ELR (cell line): Measurements from ENCODE around the gene SLC6A9.

ENCODE experiments used
- DNase-seq: peaks from one replicate; pipeline ENCODE4 v3.0.0-alpha.2; 2015; ENCODE audit warnings: low read depth

The SLC6A9 gene

DNA sequence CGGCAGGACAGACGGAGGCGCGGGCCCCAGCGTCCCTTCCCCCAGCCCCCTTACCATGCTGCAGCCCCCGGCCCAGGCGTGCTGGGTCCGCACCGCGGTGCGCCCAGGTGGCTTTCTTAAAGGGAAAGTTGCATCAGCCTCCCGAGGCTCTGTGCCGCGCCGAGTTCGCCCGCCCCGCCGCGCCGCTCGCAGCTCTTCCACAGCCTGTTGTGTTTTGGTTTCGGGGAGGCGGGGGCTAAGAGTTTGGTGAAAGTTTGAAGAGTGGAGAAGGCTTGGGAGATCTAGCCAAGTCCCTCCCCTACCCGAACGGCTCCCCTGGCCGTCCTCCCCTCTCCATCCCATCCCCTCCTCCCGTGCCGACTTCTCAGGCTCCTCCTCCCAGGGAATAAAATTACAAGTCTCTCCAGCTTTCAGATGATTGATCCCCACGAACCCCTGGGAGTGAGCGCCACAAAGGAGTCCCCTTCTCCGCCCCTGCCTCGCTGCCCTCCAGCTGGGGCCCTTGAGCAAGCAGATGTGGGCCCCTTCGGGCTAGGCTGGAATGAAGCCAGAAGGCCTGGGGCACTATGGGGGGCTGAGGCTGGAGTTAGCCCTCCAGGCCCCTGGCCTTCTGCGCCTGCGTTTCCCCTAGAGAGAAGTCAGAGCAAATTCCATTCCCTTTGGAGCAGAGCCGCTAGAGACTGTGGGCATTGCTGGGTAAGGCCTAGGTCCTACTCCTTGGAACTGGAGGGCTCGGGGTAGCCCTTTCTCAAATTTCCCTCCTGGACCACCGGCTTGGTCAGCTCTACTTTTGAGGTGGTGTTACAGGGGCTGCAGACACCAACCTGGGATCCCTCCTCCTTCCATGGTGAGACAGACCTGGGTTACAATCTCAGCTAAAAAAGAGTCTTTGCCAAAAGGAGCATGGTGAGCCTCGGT, at the start of gene SLC6A9:
SLC6A9 (minus strand) TSS at position 211 of the 918 bp plus-strand sequence. CDS start 7,185 bp downstream, outside the sequence.
- peak; percentile 66 for DNase-seq

DNA sequence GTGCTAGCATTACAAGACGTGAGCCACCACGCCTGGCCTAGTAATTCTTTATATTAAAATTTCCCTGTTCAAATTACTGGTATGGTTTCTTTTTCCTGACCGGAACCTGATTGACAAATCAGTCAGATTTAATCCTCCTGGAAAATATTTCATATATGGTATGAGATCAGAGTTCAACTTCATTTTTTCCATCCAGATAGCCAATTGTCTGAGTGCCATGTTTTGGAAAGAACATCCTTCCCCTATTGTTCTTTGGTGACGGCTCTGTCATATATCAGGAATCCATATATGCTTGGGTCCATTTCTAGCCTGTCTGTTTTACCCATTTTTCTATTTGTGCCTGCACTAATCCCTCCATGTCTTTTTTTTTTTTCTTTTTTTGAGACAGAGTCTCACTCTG, 48.3 kb upstream of the SLC6A9 start:
- no peak for DNase-seq

DNA sequence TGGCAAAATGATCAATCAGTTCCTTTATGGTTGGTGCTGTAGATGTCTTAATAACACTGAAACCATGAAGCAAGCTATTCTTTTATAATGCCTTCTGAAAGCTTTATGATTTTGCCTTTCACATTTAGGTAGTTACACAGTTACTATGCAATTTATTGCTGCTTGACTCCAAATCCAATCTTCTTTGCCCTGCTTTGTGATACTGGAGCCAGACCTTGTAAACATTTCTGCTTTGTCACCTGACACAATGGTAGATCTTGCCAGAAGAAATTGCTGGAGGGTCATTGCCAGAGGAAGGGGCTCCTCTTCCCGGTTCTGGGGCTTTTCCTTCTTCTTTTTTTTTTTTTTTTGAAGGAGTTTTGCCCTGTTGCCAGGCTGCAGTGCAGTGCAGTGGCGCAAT, 46.8 kb upstream of the SLC6A9 start:
- no peak for DNase-seq

DNA sequence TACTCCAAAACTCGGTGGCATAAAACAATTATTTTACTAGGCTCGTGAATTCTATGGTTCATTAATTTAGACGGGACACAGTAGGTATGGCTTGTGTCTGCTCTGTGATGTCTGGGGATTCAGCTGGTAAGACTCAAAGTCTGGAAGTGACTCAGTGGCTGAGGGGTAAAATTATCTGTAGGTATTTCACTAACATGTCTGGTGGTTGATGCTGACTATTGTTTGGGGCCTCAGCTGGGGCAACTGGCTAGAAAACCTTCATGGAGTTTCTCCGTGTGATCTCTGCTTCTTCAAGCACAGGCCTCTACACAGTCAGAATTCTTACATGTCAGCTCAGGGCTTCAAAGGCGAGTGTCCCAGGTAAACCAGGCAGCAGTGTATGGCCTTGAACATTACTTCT, 46.2 kb upstream of the SLC6A9 start:
- peak; percentile 35 for DNase-seq

DNA sequence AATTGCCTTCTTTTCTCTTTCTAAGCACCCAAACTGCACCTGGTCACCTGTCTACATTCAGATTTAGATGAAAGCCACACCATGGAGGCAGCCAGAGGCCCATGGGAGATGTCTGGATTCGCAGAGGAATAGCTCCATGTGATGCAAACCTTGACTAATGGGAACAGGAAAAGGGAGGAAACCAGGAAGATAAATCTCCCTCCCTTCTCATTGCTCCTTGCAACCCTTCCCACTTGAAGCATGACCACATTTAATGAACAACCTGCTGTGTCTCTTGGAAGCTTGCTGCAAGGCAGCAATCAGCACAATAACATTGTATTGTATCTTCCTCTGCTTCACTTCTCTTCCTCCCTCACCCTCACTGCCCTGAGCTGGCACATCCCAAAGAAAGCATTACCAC, 44.8 kb upstream of the SLC6A9 start:
- DNase-seq, result no peak

DNA sequence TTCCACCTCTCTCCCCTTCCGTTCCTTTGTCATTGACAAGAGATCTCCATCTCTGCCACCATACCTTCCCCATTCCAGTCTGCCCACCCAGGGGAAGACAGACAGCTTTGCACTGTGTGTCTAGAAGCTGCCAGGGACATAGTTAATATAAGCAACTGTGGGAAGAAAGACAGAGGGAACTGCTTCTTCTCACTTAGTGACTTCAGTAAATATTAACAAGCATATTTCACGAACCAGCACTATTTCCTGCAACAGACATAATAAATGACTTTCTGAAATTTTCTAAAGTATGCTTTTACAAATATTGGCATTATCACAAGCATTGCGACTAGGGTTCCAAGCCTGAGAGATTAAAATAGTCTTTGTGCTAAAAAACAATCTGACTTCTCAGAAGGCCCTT, 43.2 kb upstream of the SLC6A9 start:
- DNase-seq, result no peak

DNA sequence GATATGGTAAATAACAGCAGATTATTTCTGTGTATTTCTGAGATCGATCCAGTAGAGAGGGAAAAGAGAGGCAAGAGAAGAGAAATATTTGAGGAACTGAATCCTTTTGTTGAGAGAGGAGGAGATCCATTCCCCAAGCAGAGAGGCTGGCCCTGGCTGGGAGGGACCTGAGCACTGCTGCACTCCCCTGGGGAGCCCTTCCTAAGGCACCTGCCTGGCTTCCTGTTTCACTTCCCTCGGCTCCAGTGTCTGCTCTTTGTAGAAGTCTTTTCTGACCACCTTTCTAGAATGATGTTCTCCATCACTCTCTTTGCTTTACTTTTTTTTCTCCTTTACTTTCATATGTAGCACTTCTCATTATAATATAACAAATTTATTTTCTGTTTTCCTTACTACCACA, 42.3 kb upstream of the SLC6A9 start:
- no peak for DNase-seq

DNA sequence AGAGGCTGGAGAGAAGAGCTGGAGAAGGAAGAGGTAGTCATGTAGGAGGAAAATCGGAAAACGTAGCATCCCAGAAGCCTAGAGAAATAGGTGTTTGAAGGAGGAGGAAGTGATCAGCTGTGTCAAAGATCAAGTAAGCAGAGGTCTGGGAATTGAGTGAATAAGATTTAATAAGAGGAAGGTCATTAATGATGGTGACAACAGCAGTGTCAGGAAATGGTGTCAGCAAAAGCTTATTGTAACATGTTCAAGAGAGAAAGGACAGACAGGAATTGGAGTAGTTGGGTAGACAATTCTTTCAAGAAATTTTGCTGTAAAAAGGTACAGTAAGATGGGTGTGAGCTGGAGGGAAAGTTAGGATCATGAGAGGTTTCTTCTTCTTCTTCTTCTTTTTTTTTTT, 41.6 kb upstream of the SLC6A9 start:
- no peak for DNase-seq

DNA sequence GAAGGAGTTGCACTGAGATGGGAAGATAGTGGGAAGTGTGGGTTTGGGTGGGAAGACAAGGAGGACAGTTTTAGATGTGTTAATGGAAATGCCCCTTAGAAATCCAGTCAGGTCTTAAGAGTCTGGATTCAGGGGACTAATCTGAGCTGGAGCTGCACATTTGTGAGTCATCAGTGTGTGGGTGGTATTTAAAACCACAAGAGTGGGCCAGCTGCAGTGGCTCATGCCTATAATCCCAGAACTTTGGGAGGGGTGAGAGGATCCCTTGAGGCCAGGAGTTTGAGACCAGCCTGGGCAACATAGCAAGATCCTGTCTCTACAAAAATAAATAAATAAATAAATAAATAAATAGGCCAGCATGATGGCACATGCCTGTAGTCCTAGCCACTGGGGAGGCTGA, 40.9 kb upstream of the SLC6A9 start:
- DNase-seq, result peak; percentile 95

DNA sequence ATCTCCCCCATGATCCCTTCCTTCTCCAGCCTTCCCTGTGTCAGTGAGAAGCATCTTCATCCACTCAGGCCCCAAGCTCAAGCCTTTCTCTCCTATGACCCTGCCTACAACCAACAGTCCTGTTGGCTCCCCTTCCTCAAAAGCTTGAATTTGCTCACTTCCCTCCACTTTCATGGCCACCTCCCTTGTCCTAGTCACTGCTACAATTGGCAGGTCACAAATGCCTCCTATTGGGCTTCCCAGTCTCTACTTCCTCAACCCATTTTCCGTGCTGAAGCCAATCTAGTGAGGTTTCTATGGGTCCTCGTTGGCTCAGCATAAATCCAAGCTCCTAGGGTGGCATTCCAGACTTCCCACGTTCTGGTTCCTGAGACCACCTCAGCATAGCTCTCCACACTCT, 40.2 kb upstream of the SLC6A9 start:
- no peak for DNase-seq

DNA sequence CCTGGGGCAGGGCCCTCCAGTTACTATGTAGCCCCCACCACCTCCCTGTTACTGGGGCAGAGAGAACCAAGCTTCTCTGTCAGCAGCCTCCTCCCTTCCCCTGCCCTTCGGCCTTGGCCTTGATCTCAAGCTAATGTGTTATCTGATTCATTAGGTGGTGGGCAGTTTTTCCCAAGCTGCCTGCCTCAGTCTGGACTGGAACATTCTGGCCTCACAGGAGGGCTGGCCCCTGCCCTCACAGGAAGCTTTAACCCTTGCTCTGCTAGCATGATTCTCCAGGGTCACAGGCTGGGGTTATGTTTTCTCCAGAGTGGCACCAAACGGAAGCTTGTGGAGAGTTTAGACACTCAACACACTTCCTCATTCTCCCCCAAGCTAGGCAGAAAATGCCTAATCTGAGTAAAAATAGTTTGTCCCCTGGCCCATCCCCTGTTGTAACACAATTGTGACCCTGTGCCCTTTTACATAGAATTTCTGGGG, 37.2 kb upstream of the SLC6A9 start:
- no peak for DNase-seq

DNA sequence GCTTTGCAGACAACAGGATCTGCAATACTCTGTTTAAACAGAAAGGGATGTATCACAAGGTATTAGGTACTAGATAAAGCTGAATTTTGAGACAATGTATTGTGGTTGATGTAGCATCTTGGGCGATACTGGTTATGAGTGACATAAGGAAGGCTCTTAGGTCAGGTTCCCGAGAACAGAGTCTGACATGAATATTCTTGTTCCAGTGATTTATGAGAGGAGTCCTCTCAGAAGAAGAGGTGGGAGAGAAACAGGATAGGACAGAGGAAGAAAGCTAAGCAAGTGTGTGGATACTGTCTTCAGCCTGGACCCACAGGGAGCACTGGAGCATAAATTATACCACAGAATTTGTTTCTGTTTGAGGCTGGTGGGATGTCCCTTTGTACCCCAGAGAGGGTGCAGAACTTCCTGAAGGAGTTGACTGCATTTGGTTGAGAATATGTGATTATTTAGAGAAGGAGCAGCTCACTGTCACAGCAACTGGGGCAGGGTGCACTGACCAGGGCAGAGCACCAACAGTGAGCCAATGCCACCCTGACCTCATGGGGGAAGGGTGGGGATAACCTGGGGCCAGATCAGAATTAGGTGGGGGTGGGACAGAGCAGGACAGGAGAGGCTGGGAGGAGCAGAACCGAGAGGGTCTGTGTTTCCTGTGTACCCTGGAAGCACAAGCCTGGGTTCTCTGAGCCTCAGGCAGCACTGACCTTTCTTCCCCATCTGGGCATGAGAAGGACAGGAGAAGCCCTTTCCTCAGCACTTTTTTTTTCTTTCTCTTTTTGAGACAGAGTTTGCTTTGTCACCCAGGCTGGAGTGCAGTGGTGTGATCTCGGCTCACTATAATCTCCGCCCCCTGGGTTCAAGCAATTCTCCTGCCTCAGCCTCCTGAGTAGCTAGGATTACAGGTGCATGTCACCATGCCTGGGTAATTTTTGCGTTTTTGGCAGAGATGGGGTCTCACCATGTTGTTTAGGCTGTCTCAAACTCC, 36.3 kb upstream of the SLC6A9 start:
- no peak for DNase-seq

DNA sequence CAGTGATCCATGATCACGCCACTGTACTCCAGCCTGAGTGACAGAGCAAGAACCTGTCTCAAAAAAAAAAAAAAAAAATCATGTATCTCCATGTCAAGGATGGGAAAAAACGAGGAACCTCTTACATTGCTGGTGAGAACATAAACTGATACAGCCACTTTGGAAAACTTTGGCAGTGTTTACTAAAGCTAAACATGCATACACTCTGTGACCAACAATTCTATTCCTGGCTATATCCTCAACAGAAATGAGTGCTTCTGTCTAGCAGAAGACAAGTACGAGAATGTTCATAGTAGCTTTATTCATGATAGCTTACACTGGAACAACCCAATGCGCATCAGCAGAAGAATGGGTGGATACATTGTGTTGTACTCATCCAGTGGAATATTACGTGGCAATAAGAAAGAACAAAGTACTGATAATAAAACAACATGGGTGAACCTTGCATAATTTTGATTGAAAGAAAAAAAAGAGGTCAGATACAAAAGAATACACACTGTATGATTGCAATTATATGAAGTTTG, 31.5 kb upstream of the SLC6A9 start:
- no peak for DNase-seq

DNA sequence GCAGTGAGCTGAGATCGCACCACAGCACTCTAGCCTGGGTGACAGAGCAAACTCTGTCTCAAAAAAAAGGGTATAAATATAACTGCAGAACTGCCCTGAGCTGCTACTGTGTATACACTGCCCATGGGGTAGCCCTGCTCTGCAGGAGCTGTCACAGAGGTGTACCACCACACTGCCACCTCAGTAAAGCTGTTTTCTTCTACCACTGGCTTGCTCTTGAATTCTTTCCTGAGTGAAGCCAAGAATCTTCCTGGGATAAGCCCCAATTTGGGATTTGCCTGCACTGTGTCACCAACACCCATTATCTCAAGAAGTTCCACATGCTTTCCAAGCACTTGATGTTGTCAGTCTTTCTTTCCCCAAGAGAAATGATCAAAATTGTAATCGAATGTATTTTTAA, 30.6 kb upstream of the SLC6A9 start:
- DNase-seq, result no peak

DNA sequence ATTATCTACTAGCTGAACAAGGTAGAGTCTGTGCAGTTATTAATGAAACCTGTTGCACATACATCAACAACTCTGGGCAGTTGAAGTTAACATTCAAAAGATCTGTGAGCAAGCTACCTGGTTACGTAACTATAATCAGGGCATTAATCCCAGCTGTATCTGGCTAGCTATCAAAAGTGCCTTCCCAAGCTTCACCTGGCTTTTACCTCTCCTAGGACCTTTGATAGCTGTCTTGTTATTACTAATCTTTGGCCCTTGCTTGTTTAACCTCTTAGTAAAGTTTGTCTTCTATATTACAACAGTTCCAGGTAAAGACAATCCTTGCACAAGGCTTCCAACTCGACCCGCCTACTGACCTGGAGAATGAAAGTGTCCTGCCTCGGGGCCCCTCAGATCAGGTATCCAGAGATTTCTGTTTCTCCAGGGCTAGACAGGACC, 29.6 kb upstream of the SLC6A9 start:
- no peak for DNase-seq

DNA sequence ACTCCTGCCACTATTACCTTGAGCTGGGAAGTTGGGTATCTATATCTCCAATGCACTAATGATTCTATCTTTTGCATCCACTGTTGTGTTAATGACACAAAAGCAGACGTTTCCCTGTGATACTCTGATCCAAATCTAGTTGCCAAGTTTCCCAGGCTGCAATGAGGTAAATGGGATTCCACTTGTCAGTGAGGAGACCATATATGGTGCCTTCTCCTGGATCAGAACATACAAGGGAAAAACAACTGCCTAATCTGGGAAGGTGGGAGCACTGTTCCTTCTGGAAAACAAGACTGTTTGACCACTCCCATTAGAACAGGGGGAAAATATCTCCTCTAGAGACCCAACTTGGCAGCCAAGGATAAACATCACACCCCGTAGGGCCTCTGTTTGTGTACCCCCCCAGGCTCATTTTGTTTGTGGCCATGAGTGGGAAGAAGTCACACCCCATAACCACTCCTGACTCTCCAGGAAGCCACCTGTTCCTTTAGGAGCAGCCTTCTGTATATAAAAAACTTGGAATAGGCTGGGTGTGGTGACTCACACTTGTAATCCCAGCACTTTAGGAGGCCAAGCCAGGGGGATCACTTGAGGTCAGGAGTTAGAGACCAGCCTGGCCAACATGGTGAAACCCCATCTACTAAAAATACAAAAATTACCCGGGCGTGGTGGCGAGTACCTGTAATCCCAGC, 28.5 kb upstream of the SLC6A9 start:
- DNase-seq, result peak; percentile 29

DNA sequence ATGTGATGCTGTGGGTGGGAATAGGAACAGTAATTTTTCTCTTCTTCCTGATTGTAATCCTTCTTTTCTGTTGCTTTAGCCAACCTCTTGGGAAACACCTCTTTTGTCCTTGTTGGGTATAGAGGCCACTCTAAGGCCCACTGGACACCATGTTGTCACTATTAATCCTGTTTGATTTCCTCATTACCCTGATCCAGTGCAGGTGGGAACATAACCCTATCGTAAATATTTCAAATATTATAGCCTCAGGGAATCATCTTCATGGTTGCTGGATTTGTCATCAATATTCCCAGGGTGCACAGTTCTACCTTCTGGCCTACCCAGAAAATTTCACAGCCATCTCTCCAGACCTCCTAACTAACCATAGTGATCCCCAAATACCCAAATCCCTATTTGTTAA, 27.9 kb upstream of the SLC6A9 start:
- peak; percentile 24 for DNase-seq

DNA sequence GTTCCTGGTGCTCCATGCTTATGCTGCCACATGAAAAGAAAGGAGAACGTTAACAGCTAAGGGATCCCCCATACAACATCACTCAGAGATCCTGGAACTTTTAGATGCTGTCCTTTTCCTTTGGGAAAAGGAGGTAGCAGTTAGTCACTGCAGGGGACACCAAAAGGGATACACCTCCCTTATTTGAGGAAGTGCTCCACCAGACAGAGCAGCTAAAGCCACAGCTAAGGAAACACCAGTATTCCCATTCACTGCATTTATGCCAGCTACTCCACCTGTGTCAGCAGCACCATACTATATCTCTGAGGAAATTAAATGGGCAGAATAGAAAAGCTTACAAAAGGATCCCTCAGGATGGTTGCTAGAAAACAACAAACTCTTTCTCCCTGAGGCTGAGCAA, 26.0 kb upstream of the SLC6A9 start:
- DNase-seq, result no peak

DNA sequence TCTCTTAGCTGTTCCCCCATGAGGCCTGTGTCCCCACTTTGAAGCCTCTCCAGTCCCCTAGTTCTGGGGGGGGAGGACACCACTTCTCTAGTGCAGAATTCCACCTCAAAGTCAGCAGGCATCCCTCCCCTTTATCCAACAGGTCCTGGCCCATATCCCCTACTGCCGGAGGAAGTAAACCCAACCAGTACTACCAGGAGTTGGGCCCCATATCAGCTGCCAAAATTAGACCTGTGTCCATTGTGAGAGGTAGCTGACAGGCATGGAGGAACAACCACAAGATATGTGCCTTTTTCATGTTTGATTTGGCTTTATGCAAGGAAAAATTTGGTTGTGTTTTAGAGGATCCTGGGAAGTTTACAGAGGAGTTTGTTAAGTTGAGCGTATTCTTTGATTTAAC, 22.1 kb upstream of the SLC6A9 start:
- no peak for DNase-seq

DNA sequence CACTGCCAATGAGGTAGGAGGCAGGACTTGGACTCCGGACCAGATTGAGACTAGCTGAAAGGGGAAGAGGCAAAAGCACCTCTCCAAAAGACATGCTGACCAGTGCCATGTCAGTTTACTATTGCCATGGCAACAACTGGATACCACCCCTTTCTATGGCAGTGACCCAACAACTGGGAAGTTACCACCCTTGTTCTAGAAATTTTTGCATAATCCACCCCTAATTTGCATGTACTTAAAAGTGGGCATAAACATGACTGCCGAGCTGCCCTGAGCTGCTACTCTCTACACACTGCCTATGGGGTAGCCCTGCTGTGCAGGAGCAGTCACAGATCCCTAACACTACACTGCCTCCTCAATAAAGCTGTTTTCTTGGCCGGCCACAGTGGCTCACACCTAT, 19.0 kb upstream of the SLC6A9 start:
- peak; percentile 47 for DNase-seq

DNA sequence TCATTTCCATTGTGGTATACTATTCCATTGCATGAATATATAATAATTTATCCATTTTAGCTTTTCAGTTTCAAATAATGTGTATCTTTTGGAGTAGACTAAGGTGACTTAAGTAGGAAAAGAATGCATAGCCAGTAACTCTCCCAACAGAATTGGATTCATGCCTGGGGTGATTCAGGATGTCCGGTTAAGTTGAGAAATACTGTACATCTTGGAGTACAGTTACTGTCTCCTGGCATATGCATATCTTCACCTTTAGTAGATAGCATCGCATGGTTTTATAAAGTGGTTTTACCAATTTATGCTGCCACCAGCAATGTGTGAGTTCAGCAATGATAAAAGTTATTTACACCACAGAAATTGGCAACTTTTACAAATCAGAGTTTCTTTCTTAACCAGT, 18.6 kb upstream of the SLC6A9 start:
- peak; percentile 95 for DNase-seq
